ENCODE measurements around the gene GLT1D1.

The GLT1D1 gene

GRCh38 chr12:128966203-128966810 lies 113.0 kb downstream of the GLT1D1 start:
- no peak for DNase-seq (ENCODE audit: low read depth, low spot score)

- no peak for DNase-seq (ENCODE audit: low read depth, low spot score)
Observed at GRCh38 chr12:128968668-128969067, 115.4 kb downstream of the GLT1D1 start.

- DNase-seq (ENCODE audit: low read depth, low spot score) = no peak
Observed at GRCh38 chr12:128969480-128970055, 116.3 kb downstream of the GLT1D1 start.

- no peak for DNase-seq (ENCODE audit: low read depth, low spot score)
Observed at GRCh38 chr12:128970110-128970509, 116.8 kb downstream of the GLT1D1 start.

GRCh38 chr12:128970941-128971340 lies 117.7 kb downstream of the GLT1D1 start:
- no peak for DNase-seq (ENCODE audit: low read depth, low spot score)

GRCh38 chr12:128971802-128972201 lies 118.5 kb downstream of the GLT1D1 start:
- DNase-seq (ENCODE audit: low read depth, low spot score) = no peak

GRCh38 chr12:128973883-128974681 lies 120.8 kb downstream of the GLT1D1 start:
- no peak for DNase-seq (ENCODE audit: low read depth, low spot score)

- DNase-seq (ENCODE audit: low read depth, low spot score) = no peak
Observed at GRCh38 chr12:128974881-128975280, 121.6 kb downstream of the GLT1D1 start.

GRCh38 chr12:128976120-128976738 lies 123.0 kb downstream of the GLT1D1 start:
- no peak for DNase-seq (ENCODE audit: low read depth, low spot score)

- no peak for DNase-seq (ENCODE audit: low read depth, low spot score)
Observed at GRCh38 chr12:128977441-128977840, 124.2 kb downstream of the GLT1D1 start.

GRCh38 chr12:128978067-128978466 lies 124.8 kb downstream of the GLT1D1 start:
- no peak for DNase-seq (ENCODE audit: low read depth, low spot score)

GRCh38 chr12:128980623-128981022 lies 127.3 kb downstream of the GLT1D1 start:
- no peak for DNase-seq (ENCODE audit: low read depth, low spot score)

- no peak for DNase-seq (ENCODE audit: low read depth, low spot score)
Observed at GRCh38 chr12:128981971-128982533, 128.8 kb downstream of the GLT1D1 start.

- DNase-seq (ENCODE audit: low read depth, low spot score) = no peak
Observed at GRCh38 chr12:128982933-128983332, 129.7 kb downstream of the GLT1D1 start.

GRCh38 chr12:128983371-128983770 lies 130.1 kb downstream of the GLT1D1 start:
- no peak for DNase-seq (ENCODE audit: low read depth, low spot score)

GRCh38 chr12:128986957-128987356 lies 133.7 kb downstream of the GLT1D1 start:
- no peak for DNase-seq (ENCODE audit: low read depth, low spot score)

GRCh38 chr12:128989287-128989686 lies 136.0 kb downstream of the GLT1D1 start:
- no peak for DNase-seq (ENCODE audit: low read depth, low spot score)

GRCh38 chr12:128991716-128992115 lies 138.4 kb downstream of the GLT1D1 start:
- DNase-seq (ENCODE audit: low read depth, low spot score) = no peak

- DNase-seq (ENCODE audit: low read depth, low spot score) = no peak
Observed at GRCh38 chr12:128992116-128992515, 138.8 kb downstream of the GLT1D1 start.

- no peak for DNase-seq (ENCODE audit: low read depth, low spot score)
Observed at GRCh38 chr12:128992550-128992949, 139.3 kb downstream of the GLT1D1 start.

- no peak for DNase-seq (ENCODE audit: low read depth, low spot score)
Observed at GRCh38 chr12:128994856-128995255, 141.6 kb downstream of the GLT1D1 start.

- no peak for DNase-seq (ENCODE audit: low read depth, low spot score)
Observed at GRCh38 chr12:128995619-128996018, 142.3 kb downstream of the GLT1D1 start.

Data from activated naive CD8-positive, alpha-beta T cell treated with anti-CD3 and anti-CD28 coated beads, Interleukin-2, amount 50 U/mL, for 16 hours (primary cell).